Measurements from ENCODE around the gene SAMD1.

- TF ChIP-seq POLR2AphosphoS5 (IDR thresholded peaks at IDR 0.05; ENCODE audit: low read depth) (no peak), CTCF (IDR thresholded peaks at IDR 0.05; ENCODE audit: insufficient read depth, low read length) (no peak), SPI1 (IDR thresholded peaks at IDR 0.05; ENCODE audit: borderline replicate concordance, low read depth) (no peak)
These were observed 666 bp downstream of the SAMD1 start for GRCh38 chr19:14089662-14090508.

All from HL-60 (cell line).